Measurements from ENCODE around the gene ATP6V0A4.

GRCh38 chr7:138776166-138776833, 21.7 kb downstream of the ATP6V0A4 start:
- TF ChIP-seq EZH2 (IDR thresholded peaks at IDR 0.05; ENCODE audit: low read length, missing control alignments): no peak
- TF ChIP-seq, protein P1, sequence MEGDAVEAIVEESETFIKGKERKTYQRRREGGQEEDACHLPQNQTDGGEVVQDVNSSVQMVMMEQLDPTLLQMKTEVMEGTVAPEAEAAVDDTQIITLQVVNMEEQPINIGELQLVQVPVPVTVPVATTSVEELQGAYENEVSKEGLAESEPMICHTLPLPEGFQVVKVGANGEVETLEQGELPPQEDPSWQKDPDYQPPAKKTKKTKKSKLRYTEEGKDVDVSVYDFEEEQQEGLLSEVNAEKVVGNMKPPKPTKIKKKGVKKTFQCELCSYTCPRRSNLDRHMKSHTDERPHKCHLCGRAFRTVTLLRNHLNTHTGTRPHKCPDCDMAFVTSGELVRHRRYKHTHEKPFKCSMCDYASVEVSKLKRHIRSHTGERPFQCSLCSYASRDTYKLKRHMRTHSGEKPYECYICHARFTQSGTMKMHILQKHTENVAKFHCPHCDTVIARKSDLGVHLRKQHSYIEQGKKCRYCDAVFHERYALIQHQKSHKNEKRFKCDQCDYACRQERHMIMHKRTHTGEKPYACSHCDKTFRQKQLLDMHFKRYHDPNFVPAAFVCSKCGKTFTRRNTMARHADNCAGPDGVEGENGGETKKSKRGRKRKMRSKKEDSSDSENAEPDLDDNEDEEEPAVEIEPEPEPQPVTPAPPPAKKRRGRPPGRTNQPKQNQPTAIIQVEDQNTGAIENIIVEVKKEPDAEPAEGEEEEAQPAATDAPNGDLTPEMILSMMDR (conservative IDR thresholded peaks at IDR 0.05 in 1 of 2, IDR thresholded peaks at IDR 0.05 in 1 of 2; ENCODE audit: low read depth in 1 of 2, low read length in 2 of 2): no peak

Measured in fibroblast of lung (primary cell).